Keratinocyte (primary cell): ENCODE results near the gene SLC38A4.

Experiments
- EZH2 ChIP-seq: IDR thresholded peaks from one replicate; pipeline ENCODE4 v1.6.1; 2012; ENCODE audit warnings: inconsistent platforms, mild to moderate bottlenecking, low read length, moderate library complexity
- TF ChIP-seq, protein P1 (sequence below), 3 experiments: IDR thresholded peaks in 1 of 3; conservative IDR thresholded peaks in 1 of 3; optimal IDR thresholded peaks in 1 of 3; 2 replicates in 2 of 3; 3 replicates in 1 of 3; pipeline versions ENCODE3 to v1.5.1; 2011; ENCODE audit warnings: low read length in 3 of 3, mild to moderate bottlenecking in 3 of 3, moderate library complexity in 2 of 3, control low read depth in 1 of 3, inconsistent platforms in 1 of 3; ENCODE audit not compliant: insufficient read depth in 2 of 3; ENCODE audit errors: extremely low read depth in 1 of 3

DNA sequence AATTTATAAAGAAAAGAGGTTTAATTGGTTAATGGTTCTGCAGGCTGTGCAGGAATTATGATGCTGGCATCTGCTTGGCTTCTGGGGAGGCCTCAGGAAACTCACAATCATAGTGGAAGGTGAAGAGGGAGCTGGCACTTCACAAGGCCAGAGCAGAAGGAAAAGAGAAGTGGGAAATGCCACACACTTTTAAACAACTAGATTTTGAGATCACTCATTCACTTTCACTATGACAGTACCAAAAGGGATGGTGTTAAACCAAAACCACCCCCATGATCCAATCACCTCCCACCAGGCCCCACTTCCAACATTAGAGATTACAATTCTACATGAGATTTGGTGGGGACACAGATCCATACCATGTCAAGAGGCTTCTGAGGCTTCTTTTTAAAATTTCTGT is 62.6 kb downstream of the SLC38A4 start:
- TF ChIP-seq, protein P1, sequence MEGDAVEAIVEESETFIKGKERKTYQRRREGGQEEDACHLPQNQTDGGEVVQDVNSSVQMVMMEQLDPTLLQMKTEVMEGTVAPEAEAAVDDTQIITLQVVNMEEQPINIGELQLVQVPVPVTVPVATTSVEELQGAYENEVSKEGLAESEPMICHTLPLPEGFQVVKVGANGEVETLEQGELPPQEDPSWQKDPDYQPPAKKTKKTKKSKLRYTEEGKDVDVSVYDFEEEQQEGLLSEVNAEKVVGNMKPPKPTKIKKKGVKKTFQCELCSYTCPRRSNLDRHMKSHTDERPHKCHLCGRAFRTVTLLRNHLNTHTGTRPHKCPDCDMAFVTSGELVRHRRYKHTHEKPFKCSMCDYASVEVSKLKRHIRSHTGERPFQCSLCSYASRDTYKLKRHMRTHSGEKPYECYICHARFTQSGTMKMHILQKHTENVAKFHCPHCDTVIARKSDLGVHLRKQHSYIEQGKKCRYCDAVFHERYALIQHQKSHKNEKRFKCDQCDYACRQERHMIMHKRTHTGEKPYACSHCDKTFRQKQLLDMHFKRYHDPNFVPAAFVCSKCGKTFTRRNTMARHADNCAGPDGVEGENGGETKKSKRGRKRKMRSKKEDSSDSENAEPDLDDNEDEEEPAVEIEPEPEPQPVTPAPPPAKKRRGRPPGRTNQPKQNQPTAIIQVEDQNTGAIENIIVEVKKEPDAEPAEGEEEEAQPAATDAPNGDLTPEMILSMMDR (optimal IDR thresholded peaks at IDR 0.05 in 1 of 3, IDR thresholded peaks at IDR 0.05 in 1 of 3, conservative IDR thresholded peaks at IDR 0.05 in 1 of 3; ENCODE audit: extremely low read depth in 1 of 3, insufficient read depth in 2 of 3, low read length in 3 of 3) = no peak
- no peak for TF ChIP-seq EZH2
